ENCODE results near the gene HS2ST1.

DNA sequence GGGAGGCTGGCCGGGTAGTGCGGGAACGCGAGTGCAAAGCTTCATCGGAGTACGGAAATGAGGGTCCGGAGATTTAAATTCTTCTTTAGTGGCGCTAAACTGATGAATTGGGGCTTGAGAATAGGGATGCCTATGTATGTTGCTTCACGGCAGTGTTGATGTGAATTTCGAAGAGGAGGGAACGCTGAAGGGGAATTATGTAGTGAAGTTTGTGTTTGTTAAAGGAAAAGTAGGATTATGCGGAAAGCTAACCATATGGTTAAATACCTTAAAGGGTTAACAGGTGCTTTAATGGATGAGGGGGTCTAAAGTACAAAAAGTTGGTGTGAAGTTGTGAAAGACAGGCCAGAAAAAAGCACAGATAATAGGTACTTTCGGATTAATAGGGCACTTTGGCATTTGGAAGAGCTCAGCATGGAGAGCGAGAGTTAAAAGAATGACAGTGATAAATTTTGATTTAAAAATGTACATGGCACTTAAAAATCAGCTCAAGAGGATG lies 1.4 kb downstream of the HS2ST1 start:
- no peak for TF ChIP-seq POLR2A (IDR thresholded peaks at IDR 0.05)
- TF ChIP-seq, protein P1, sequence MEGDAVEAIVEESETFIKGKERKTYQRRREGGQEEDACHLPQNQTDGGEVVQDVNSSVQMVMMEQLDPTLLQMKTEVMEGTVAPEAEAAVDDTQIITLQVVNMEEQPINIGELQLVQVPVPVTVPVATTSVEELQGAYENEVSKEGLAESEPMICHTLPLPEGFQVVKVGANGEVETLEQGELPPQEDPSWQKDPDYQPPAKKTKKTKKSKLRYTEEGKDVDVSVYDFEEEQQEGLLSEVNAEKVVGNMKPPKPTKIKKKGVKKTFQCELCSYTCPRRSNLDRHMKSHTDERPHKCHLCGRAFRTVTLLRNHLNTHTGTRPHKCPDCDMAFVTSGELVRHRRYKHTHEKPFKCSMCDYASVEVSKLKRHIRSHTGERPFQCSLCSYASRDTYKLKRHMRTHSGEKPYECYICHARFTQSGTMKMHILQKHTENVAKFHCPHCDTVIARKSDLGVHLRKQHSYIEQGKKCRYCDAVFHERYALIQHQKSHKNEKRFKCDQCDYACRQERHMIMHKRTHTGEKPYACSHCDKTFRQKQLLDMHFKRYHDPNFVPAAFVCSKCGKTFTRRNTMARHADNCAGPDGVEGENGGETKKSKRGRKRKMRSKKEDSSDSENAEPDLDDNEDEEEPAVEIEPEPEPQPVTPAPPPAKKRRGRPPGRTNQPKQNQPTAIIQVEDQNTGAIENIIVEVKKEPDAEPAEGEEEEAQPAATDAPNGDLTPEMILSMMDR (IDR thresholded peaks at IDR 0.05), result no peak

Data from thyroid gland (tissue), 4 donors.